K562 (cell line): ENCODE results near the gene OSM. TPM values are rescaled to one million over a fixed set of nuclear protein-coding genes. Genes with fewer than 3 reads are reported as not detected.

Experiments
- ATAC-seq: fragments of 200-7000 bp; cut with Tn5 transposase; 3 replicates; pipeline ENCODE4 v1.9.1; 2020; ENCODE audit warnings: moderate library complexity
- BruUV-seq: library from RNA; stranded (reverse); fragments of 400-500 nt; replicated peaks from 2 replicates; lab custom pipeline; 2021; lab: Mats Ljungman, UMichigan
- CTCF ChIA-PET: fragments of 300-600 bp; formaldehyde crosslinking; extraction: SDS; loops from one replicate; lab custom pipeline; 2021; ENCODE audit warnings: low intra/inter-chr PET ratio; lab: Yijun Ruan, JAX
- POLR2A ChIA-PET: fragments of 300-600, 350-650 bp; sonication (Branson Sonifier 250); formaldehyde crosslinking; extraction: SDS; loops from one replicate; lab custom pipeline; 2021; ENCODE audit warnings: antibody characterized with exemption, inconsistent platforms; lab: Yijun Ruan, JAX
- DNase-seq, 4 experiments: peaks; one replicate each; pipeline versions ENCODE4 v3.0.0 to v3.0.0-alpha.2; 2011 to 2018; ENCODE audit warnings: low spot score in 3 of 4, mixed read lengths in 3 of 4; ENCODE audit errors: extremely low read depth in 1 of 4
- FAIRE-seq: peaks from 2 replicates; lab custom pipeline; 2011; peaks lifted over from hg19 to GRCh38; lab: Jason Lieb, UNC
- H2AFZ ChIP-seq: 2 replicates; pipeline ENCODE4 v1.6.0; 2011; ENCODE audit warnings: low read depth, low read length, control low read depth, inconsistent platforms
- H3K27ac ChIP-seq: fragments of 200-600 bp; 3 replicates; pipeline ENCODE4 v1.8.0; 2011; ENCODE audit warnings: low read depth, mild to moderate bottlenecking, control low read depth, inconsistent platforms, low read length, moderate library complexity, mixed read lengths; ENCODE audit errors: extremely low read depth
- H3K27me3 ChIP-seq, 2 experiments: fragments of 300-600 bp in 1 of 2; 2 replicates in 1 of 2; 3 replicates in 1 of 2; pipeline versions ENCODE4 v1.6.0 to v1.8.0; 2011; ENCODE audit warnings: inconsistent platforms in 2 of 2, low read length in 2 of 2, mild to moderate bottlenecking in 1 of 2, mixed read lengths in 1 of 2, moderate library complexity in 1 of 2; ENCODE audit not compliant: control insufficient read depth in 2 of 2, insufficient read depth in 2 of 2
- H3K36me3 ChIP-seq: fragments of 300-600 bp; 3 replicates; pipeline ENCODE4 v1.8.0; 2011; ENCODE audit warnings: mild to moderate bottlenecking, low read length, inconsistent platforms; ENCODE audit not compliant: control insufficient read depth, insufficient read depth
- H3K4me1 ChIP-seq, 2 experiments: fragments of 200-600 bp in 1 of 2; replicated peaks in 1 of 2; 2 replicates in 1 of 2; 3 replicates in 1 of 2; pipeline versions ENCODE4 v1.5.1 to v1.8.0; 2011; ENCODE audit warnings: inconsistent platforms in 2 of 2, low read length in 2 of 2, mild to moderate bottlenecking in 1 of 2, mixed read lengths in 1 of 2, moderate library complexity in 1 of 2; ENCODE audit not compliant: control insufficient read depth in 2 of 2, insufficient read depth in 2 of 2
- H3K4me2 ChIP-seq: 2 replicates; pipeline ENCODE4 v1.6.1; 2011; ENCODE audit warnings: low read length, control low read depth, inconsistent platforms, mixed read lengths; ENCODE audit not compliant: insufficient read depth
- H3K4me3 ChIP-seq: fragments of 200-600 bp; sonication (generic), shearing (Covaris generic); 2 replicates; pipeline ENCODE4 v1.5.1; 2016; ENCODE audit warnings: control low read depth, inconsistent platforms
- H3K79me2 ChIP-seq: fragments of 200-600 bp; 3 replicates; pipeline ENCODE4 v1.8.0; 2011; ENCODE audit warnings: low read length, inconsistent platforms; ENCODE audit not compliant: control insufficient read depth, insufficient read depth
- H3K9ac ChIP-seq, 2 experiments: 2 replicates each; pipeline versions ENCODE4 v1.6.0 to v1.6.1; 2011; ENCODE audit warnings: low read depth in 2 of 2, low read length in 2 of 2, control low read depth in 1 of 2, inconsistent platforms in 1 of 2, mild to moderate bottlenecking in 1 of 2, mixed read lengths in 1 of 2; ENCODE audit not compliant: insufficient read depth in 1 of 2
- H3K9me1 ChIP-seq: one replicate; pipeline ENCODE4 v1.6.0; 2011; ENCODE audit warnings: inconsistent platforms, mild to moderate bottlenecking, low read length, moderate library complexity; ENCODE audit not compliant: control insufficient read depth, insufficient read depth
- H3K9me3 ChIP-seq: replicated peaks from 2 replicates; pipeline ENCODE4 v1.5.1; 2011; ENCODE audit warnings: low read depth, low read length, inconsistent platforms; ENCODE audit not compliant: control insufficient read depth, insufficient read depth
- H4K20me1 ChIP-seq: replicated peaks from 2 replicates; pipeline ENCODE4 v1.6.1; 2011; ENCODE audit warnings: low read length, inconsistent platforms, mixed read lengths; ENCODE audit not compliant: control insufficient read depth, insufficient read depth
- ELF4 ChIP-seq: fragments of 450-650 bp; formaldehyde crosslinking; IDR thresholded peaks from 2 replicates; pipeline ENCODE4 v1.4.0; 2022; ENCODE audit warnings: missing genetic modification characterization
- RFX1 ChIP-seq: fragments of 450-650 bp; IDR thresholded peaks from 2 replicates; pipeline ENCODE4 v1.6.1; 2016; ENCODE audit warnings: mild to moderate bottlenecking, moderate library complexity
- WGBS: fragments of 100-300 bp; shearing (Covaris generic); methylation state at CpG from one replicate; pipeline ENCODE4 v1.1.6; 2016; ENCODE audit warnings: low coverage, mixed read lengths; ENCODE audit not compliant: insufficient coverage; ENCODE audit errors: missing lambda C conversion rate; 5-methylcytosine and 5-hydroxymethylcytosine counted together
- in situ Hi-C: fragments of 300-500 bp; cut with MboI; formaldehyde crosslinking; loops from 4 replicates; pipeline ENCODE4 v1.15.0; 2018; ENCODE audit warnings: inconsistent platforms, mixed read lengths
- intact Hi-C: fragments of 100-400 bp; cut with micrococcal nuclease; formaldehyde crosslinking; loops from 2 replicates; pipeline ENCODE4 v1.14.2; 2022
- polyA plus RNA-seq, 8 experiments: library from polyadenylated mRNA; depleted of rRNA in 4 of 8; stranded (reverse) in 5 of 8; unstranded in 3 of 8; fragments of >200 nt; fragmentation: Nextera tagmentation in 2 of 8; fragmentation: Illumina TruSeq in 1 of 8; extraction: Ambion mirVana in 2 of 8; extraction: Trizol in 1 of 8; gene quantifications; 2 replicates each; pipeline versions ENCODE4 v1.2.1 to v1.2.3, GENCODE V29; 2011 to 2014; ENCODE audit warnings: inconsistent platforms in 1 of 8, missing spikeins in 1 of 8
- total RNA-seq, 7 experiments: library from RNA; depleted of rRNA in 6 of 7; stranded (reverse); fragments of >200 nt in 6 of 7; fragmentation: Illumina TruSeq in 2 of 7; extraction: Trizol in 2 of 7; gene quantifications; 2 replicates each; pipeline versions ENCODE4 v1.2.1 to v1.2.3, GENCODE V29; 2011 to 2021; ENCODE audit warnings: low replicate concordance in 1 of 7

Gene OSM
- total and polyA plus RNA-seq, 9 of the 15 experiments (the other 6 are each of a cell fraction or from before 2014, with no cell fraction given): 0.22 TPM; not detected in 8

- DNase-seq (no peak), ATAC-seq (no peak)
- H3K27me3 ChIP-seq: peaks cover 0 to 51% of the 10 kb centered on the region in 2 experiments; a peak in 3 of 5 replicates
- no peak overlapping the region for H2AFZ ChIP-seq
- CTCF ChIA-PET: no interaction called here
- no peaks in the 10 kb centered on the region for H4K20me1 ChIP-seq
- no peak overlapping the region for H3K4me2 ChIP-seq
- intact Hi-C loops (no loop called here), in situ Hi-C loops (no loop called here)
- H3K27ac ChIP-seq: no peak overlapping the region
- no peak overlapping the region for H3K4me3 ChIP-seq
- H3K9me1 ChIP-seq: no peaks in the 10 kb centered on the region
- POLR2A ChIA-PET: interaction anchor here (0.6 kb wide), 1 partner anchor 14 kb away, joined by 3 read pairs; no protein-coding TSS in a partner anchor
- no TSS peak for BruUV-seq
- H3K79me2 ChIP-seq: no peaks in the 10 kb centered on the region
- TF ChIP-seq RFX1: peak; percentile 32; the same call in 1 of the 2 replicates
- TF ChIP-seq ELF4 (CRISPR knock-in tag): no peak
- TF ChIP-seq, all 486 proteins: peak for 1
- no peaks in the 10 kb centered on the region for H3K36me3 ChIP-seq
- 10% methylated on average over 13 of the region's 21 CpGs for WGBS
- FAIRE-seq: no peak
- no peaks in the 10 kb centered on the region for H3K9me3 ChIP-seq
- H3K4me1 ChIP-seq: peaks cover 0 to 11% of the 10 kb centered on the region in 2 experiments; a peak in 3 of 5 replicates
- peak overlapping the region in 1 of 2 experiments; percentile 35; a peak in 1 of 4 replicates for H3K9ac ChIP-seq
Measured at GRCh38 chr22:30228509-30229359, 37.9 kb downstream of the OSM start.
